ENCODE results near the gene ZRANB1. TPM values are rescaled to one million over a fixed set of nuclear protein-coding genes. Genes with fewer than 3 reads are reported as not detected.
"Not testable (repeated sequence)": the region's sequence is repeated elsewhere in the genome, so short reads cannot be mapped to it uniquely, and the experiment has no call there.

Gene ZRANB1
- total RNA-seq, 4 donors from 2014 or later: 51.2 to 91.1 (median 74.6) TPM

- ATAC-seq (no peak), DNase-seq (no peak)
- Histone ChIP-seq H3K4me1 (peaks cover 3 to 8% of the 10 kb centered on the region in 2 donors), H3K36me3 (peaks cover 0 to 53% of the 10 kb centered on the region in 2 donors), H3K27me3 (no peaks in the 10 kb centered on the region), H3K27ac (peak overlapping the region in 1 of 4 donors; percentile 28), H3K4me3 (no peak overlapping the region), H3K9me3 (no peaks in the 10 kb centered on the region)
- intact Hi-C loops (cut with DNase I; ENCODE audit: low total_unique reads) (no loop called here), in situ Hi-C loops (cut with MboI; ENCODE audit: low sequenced_read_pairs in 4 of 4) (no loop called here)
- no peak for TF ChIP-seq POLR2A (IDR thresholded peaks at IDR 0.05)
- TF ChIP-seq, protein P1, sequence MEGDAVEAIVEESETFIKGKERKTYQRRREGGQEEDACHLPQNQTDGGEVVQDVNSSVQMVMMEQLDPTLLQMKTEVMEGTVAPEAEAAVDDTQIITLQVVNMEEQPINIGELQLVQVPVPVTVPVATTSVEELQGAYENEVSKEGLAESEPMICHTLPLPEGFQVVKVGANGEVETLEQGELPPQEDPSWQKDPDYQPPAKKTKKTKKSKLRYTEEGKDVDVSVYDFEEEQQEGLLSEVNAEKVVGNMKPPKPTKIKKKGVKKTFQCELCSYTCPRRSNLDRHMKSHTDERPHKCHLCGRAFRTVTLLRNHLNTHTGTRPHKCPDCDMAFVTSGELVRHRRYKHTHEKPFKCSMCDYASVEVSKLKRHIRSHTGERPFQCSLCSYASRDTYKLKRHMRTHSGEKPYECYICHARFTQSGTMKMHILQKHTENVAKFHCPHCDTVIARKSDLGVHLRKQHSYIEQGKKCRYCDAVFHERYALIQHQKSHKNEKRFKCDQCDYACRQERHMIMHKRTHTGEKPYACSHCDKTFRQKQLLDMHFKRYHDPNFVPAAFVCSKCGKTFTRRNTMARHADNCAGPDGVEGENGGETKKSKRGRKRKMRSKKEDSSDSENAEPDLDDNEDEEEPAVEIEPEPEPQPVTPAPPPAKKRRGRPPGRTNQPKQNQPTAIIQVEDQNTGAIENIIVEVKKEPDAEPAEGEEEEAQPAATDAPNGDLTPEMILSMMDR (IDR thresholded peaks at IDR 0.05 in 4 of 5, conservative IDR thresholded peaks at IDR 0.05 in 1 of 5): no peak
These were observed 41.4 kb downstream of the ZRANB1 start for GRCh38 chr10:124983321-124983720.

- Histone ChIP-seq H3K36me3 (peaks cover 0 to 53% of the 10 kb centered on the region in 2 donors), H3K27me3 (no peaks in the 10 kb centered on the region), H3K27ac (peak overlapping the region in 2 of 4 donors; percentile 15 to 34), H3K9me3 (no peaks in the 10 kb centered on the region), H3K4me3 (no peak overlapping the region), H3K4me1 (peaks cover 3% of the 10 kb centered on the region in 2 donors)
- in situ Hi-C loops (cut with MboI; ENCODE audit: low sequenced_read_pairs in 4 of 4) (no loop called here), intact Hi-C loops (cut with DNase I; ENCODE audit: low total_unique reads) (no loop called here)
- TF ChIP-seq POLR2A (IDR thresholded peaks at IDR 0.05): no peak
- TF ChIP-seq, protein P1 (IDR thresholded peaks at IDR 0.05 in 4 of 5, conservative IDR thresholded peaks at IDR 0.05 in 1 of 5): no peak
- no peak for ATAC-seq
- no peak for DNase-seq
These were observed 42.5 kb downstream of the ZRANB1 start for GRCh38 chr10:124984376-124984775.

DNA sequence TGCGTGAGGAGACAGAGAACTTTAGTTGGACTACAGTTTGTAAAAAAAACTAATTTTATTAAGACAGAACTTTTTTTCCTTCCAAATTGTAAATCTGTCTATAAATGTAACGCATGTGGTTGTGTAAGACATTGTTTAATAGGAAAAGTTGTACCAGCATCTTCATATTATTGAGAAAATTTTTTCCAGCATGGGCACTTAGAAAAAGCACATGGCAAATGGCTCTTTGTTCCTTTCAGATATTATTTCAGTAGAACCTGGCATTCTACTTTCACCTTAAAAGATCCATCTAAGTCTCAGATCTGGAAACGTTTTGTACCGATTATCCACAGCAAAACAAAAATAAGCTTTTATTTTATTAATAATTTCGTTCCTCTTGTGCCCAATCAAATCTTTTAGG is 43.2 kb downstream of the ZRANB1 start:
- peaks cover 5 to 10% of the 10 kb centered on the region in 2 donors for H3K4me1 ChIP-seq
- intact Hi-C loops (cut with DNase I; ENCODE audit: low total_unique reads): no loop called here
- no peak overlapping the region for H3K4me3 ChIP-seq
- no peak overlapping the region for H3K27ac ChIP-seq
- no peak for ATAC-seq
- no peaks in the 10 kb centered on the region for H3K9me3 ChIP-seq
- no peak for TF ChIP-seq POLR2A (IDR thresholded peaks at IDR 0.05)
- TF ChIP-seq, protein P1 (IDR thresholded peaks at IDR 0.05 in 4 of 5, conservative IDR thresholded peaks at IDR 0.05 in 1 of 5): no peak
- DNase-seq: no peak
- no peaks in the 10 kb centered on the region for H3K27me3 ChIP-seq
- peaks cover 0 to 53% of the 10 kb centered on the region in 2 donors for H3K36me3 ChIP-seq
- in situ Hi-C loops (cut with MboI; ENCODE audit: low sequenced_read_pairs in 4 of 4): no loop called here

DNA sequence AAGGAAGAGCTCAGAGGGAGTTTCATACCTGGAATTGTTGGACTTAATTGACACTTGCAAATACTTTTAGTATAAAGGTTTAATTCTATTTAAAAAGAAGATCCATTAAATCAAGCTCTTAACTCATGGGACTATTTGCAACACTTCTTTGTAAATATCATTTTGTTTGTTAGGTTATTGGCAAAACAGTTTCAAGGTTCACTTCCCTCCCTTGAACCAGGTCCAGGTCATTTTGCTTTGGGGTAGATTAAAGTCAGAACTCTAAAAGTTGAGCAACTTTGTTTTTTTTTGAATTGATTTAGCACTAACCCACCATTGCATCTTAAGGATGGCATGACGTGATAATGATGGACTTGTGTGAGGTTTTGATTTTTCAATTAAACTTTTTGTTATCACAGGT is 45.9 kb downstream of the ZRANB1 start:
- Histone ChIP-seq H3K27me3 (no peaks in the 10 kb centered on the region), H3K36me3 (peaks cover 0 to 57% of the 10 kb centered on the region in 2 donors), H3K9me3 (no peaks in the 10 kb centered on the region), H3K4me1 (peaks cover 22 to 28% of the 10 kb centered on the region in 2 donors), H3K4me3 (no peak overlapping the region), H3K27ac (peak overlapping the region; percentile 0 to 41 (median 20))
- in situ Hi-C loops (cut with MboI; ENCODE audit: low sequenced_read_pairs in 4 of 4): no loop called here
- intact Hi-C loops (cut with DNase I; ENCODE audit: low total_unique reads): no loop called here
- ATAC-seq (no peak), DNase-seq (no peak)
- TF ChIP-seq, protein P1 (IDR thresholded peaks at IDR 0.05 in 4 of 5, conservative IDR thresholded peaks at IDR 0.05 in 1 of 5): no peak
- no peak for TF ChIP-seq POLR2A (IDR thresholded peaks at IDR 0.05)

DNA sequence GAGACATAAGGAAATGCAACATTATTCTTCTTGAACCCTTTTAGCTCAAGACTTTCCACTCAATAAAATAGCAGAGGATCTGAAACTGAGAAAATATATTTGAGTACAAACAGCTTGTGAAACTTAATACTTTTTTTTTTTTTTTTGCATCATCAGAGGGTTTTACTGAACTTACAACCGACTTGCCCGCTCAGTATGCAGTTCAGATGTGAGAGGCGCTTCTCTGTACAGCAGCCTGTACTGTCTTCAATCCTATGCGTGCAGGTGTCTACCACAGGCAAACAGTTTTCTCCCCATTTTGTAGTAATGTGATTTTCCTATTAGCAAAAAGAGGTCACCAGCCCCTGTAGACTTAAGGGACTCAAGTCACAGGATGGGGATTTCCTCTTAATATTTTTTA is 46.8 kb downstream of the ZRANB1 start:
- H3K36me3 ChIP-seq: peaks cover 0 to 57% of the 10 kb centered on the region in 2 donors
- ATAC-seq: not testable (repeated sequence)

More for the DNA sequence above, 46.8 kb downstream of the ZRANB1 start:
- Histone ChIP-seq H3K4me1 (peaks cover 24 to 28% of the 10 kb centered on the region in 2 donors), H3K27ac (peak overlapping the region in 2 of 4 donors; percentile 23 to 33)
- in situ Hi-C loops (cut with MboI; ENCODE audit: low sequenced_read_pairs in 4 of 4); H3K9me3 ChIP-seq; H3K27me3 ChIP-seq; DNase-seq; intact Hi-C loops (cut with DNase I; ENCODE audit: low total_unique reads); H3K4me3 ChIP-seq: not testable (repeated sequence)
